Ascending aorta (tissue), 2 donors: ENCODE measurements around the gene BNC2. TPM values are rescaled to one million over a fixed set of nuclear protein-coding genes. Genes with fewer than 3 reads are reported as not detected.

Source experiments
- DNase-seq, 2 donors: peaks; one replicate each; pipeline ENCODE4 v3.0.0-alpha.2; 2019; ENCODE audit warnings: low spot score in 2 of 2
- H3K27ac ChIP-seq, 2 donors: fragments of 200-600 bp; sonication (generic); one replicate each; pipeline ENCODE4 v1.5.1; 2016 to 2017; ENCODE audit warnings: mild to moderate bottlenecking in 1 of 2
- H3K27me3 ChIP-seq: fragments of 200-600 bp; sonication (generic); one replicate; pipeline ENCODE4 v1.5.1; 2017
- H3K36me3 ChIP-seq, 2 donors: fragments of 200-600 bp; sonication (generic); one replicate each; pipeline ENCODE4 v1.5.1; 2016
- H3K4me1 ChIP-seq, 2 donors: fragments of 200-600 bp; sonication (generic); one replicate each; pipeline ENCODE4 v1.5.1; 2016 to 2017; ENCODE audit warnings: mild to moderate bottlenecking in 1 of 2
- H3K4me3 ChIP-seq, 2 donors: fragments of 200-600 bp; sonication (generic); one replicate each; pipeline ENCODE4 v1.5.1; 2016 to 2017; ENCODE audit warnings: mild to moderate bottlenecking in 1 of 2
- H3K9me3 ChIP-seq, 2 donors: fragments of 200-600 bp; sonication (generic); one replicate each; pipeline ENCODE4 v1.5.1; 2016
- intact Hi-C: fragments of 100-400 bp; cut with DNase I; formaldehyde crosslinking; loops from one replicate; pipeline ENCODE4 v1.15.1; 2023
- total RNA-seq: library from RNA; depleted of rRNA; stranded (reverse); fragments of >200 nt; gene quantifications from one replicate; pipeline ENCODE4 v1.1.0, GENCODE V29; 2016
- TF ChIP-seq, protein P1 (sequence below), 3 experiments: fragments of 200-600 bp in 2 of 3; fragments of 450-650 bp in 1 of 3; sonication (generic) in 2 of 3; IDR thresholded peaks; one replicate each; pipeline ENCODE4 v1.5.1; 2016 to 2019; ENCODE audit warnings: antibody characterized with exemption in 3 of 3, mild to moderate bottlenecking in 1 of 3, moderate library complexity in 1 of 3

The BNC2 gene
- total RNA-seq, 1 donor from 2014 or later = 25.5 TPM

DNA sequence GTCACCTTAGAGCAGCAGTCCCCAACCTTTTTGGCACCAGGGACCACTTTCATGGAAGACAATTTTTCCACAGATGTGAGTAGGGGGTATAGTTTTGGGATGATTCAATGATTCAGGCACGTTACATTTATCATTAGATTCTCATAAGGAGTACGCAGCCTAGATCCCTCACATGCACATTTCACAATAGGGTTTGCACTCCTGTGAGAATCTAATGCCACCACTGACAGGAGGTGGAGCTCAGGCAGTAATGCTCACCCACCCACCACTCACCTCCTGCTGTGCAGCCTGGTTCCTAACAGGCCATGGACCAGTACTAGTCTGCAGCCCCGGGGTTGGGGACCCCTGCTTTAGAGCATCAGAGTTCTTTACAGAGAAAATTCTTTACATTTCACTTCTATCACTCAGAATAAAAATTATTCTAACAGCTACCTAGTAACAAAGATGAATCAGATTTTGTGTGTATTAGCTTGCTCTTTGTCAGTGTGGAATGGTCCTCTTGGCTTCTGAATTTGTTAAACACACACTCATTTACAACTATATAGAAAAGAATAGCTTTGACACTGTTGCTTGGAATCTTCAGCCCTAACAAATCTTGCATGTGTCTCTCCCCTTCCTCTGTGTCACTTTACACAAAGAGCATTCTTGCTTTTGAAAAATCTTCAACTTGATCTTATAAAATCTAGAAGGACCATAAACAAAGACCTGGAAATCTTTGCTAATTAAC is 438.6 kb downstream of the BNC2 start:
- Histone ChIP-seq H3K4me3 (no peak overlapping the region), H3K27me3 (no peaks in the 10 kb centered on the region), H3K4me1 (no peaks in the 10 kb centered on the region), H3K36me3 (peaks cover 0 to 5% of the 10 kb centered on the region in 2 donors), H3K9me3 (no peaks in the 10 kb centered on the region), H3K27ac (no peak overlapping the region)
- TF ChIP-seq, protein P1, sequence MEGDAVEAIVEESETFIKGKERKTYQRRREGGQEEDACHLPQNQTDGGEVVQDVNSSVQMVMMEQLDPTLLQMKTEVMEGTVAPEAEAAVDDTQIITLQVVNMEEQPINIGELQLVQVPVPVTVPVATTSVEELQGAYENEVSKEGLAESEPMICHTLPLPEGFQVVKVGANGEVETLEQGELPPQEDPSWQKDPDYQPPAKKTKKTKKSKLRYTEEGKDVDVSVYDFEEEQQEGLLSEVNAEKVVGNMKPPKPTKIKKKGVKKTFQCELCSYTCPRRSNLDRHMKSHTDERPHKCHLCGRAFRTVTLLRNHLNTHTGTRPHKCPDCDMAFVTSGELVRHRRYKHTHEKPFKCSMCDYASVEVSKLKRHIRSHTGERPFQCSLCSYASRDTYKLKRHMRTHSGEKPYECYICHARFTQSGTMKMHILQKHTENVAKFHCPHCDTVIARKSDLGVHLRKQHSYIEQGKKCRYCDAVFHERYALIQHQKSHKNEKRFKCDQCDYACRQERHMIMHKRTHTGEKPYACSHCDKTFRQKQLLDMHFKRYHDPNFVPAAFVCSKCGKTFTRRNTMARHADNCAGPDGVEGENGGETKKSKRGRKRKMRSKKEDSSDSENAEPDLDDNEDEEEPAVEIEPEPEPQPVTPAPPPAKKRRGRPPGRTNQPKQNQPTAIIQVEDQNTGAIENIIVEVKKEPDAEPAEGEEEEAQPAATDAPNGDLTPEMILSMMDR (IDR thresholded peaks at IDR 0.05) = no peak
- DNase-seq = no peak
- intact Hi-C loops = no loop called here

DNA sequence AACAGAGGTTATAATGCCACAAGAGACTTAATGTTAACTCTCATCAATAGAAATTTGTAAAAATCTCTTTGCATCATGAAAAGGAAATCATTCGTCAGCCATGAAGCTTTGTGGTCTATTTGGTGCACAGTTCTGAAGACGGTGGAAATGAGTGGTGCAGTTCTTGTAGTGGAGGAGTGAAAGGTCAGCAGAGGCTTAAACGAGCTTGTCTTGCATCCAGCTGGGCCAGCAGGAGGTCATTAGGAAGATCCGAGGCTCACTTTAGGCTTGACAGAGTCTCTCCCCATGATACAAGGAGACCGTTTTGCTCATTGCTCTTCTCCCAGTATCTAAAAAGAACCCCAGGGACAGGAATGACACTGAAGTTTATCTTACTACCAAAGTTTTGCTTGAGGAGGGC is 440.8 kb downstream of the BNC2 start:
- DNase-seq = no peak
- H3K4me3 ChIP-seq = no peak overlapping the region
- H3K27me3 ChIP-seq = no peaks in the 10 kb centered on the region
- no peaks in the 10 kb centered on the region for H3K9me3 ChIP-seq
- no peaks in the 10 kb centered on the region for H3K4me1 ChIP-seq
- no peaks in the 10 kb centered on the region for H3K36me3 ChIP-seq
- TF ChIP-seq, protein P1 (IDR thresholded peaks at IDR 0.05) = no peak
- H3K27ac ChIP-seq = no peak overlapping the region
- intact Hi-C loops = no loop called here

DNA sequence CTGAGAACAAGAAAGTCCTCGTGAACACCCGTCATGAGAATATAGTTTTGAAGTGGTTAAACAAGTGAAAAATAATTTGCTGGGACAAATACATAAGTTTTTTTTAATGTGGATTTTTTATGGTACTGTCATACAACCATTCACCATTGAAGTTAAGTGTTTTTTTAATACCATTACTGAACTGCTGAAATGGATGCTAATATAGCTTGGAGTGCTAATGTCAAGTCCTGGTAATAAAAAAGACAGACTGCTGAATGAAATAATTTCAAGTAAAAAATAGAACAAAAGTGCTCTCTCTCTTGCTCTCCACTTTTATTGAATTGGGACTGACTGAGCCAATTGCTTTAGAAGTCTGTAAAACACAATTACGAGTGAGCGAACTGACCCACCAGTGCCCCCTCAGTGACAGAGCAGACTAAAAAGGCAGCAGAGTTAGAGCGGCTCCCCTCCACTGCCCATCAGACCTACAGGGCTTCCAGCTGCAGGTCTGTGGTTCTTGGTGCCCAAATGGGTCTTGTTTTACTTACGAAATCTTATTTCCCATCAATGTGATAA is 442.5 kb downstream of the BNC2 start:
- no peak for DNase-seq
- no peaks in the 10 kb centered on the region for H3K36me3 ChIP-seq
- H3K27me3 ChIP-seq = no peaks in the 10 kb centered on the region
- no peak overlapping the region for H3K4me3 ChIP-seq
- no peak overlapping the region for H3K27ac ChIP-seq
- H3K4me1 ChIP-seq = no peaks in the 10 kb centered on the region
- intact Hi-C loops = no loop called here
- H3K9me3 ChIP-seq = no peaks in the 10 kb centered on the region
- TF ChIP-seq, protein P1 (IDR thresholded peaks at IDR 0.05) = no peak

DNA sequence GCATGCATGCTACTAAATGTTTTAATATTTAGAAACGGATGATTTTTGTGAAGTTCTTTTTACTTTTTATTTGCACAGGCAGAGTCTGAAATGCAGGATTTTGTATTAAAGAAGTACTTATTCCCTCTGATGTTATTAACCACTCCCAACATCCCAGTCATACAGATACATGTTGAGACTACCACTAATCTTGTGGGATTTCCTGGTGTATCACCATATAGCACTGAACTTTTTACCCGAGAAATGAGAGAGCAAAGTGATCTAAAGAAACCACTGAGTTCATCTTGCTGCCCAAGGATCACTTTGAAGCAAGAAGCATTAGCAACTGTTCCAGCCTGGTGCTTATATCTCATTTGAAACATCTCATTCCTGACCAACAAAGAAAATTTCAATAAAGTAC is 443.8 kb downstream of the BNC2 start:
- Histone ChIP-seq H3K36me3 (no peaks in the 10 kb centered on the region), H3K27me3 (no peaks in the 10 kb centered on the region), H3K4me1 (no peaks in the 10 kb centered on the region), H3K4me3 (no peak overlapping the region), H3K27ac (no peak overlapping the region), H3K9me3 (no peaks in the 10 kb centered on the region)
- no peak for DNase-seq
- TF ChIP-seq, protein P1 (IDR thresholded peaks at IDR 0.05) = no peak
- intact Hi-C loops = no loop called here

DNA sequence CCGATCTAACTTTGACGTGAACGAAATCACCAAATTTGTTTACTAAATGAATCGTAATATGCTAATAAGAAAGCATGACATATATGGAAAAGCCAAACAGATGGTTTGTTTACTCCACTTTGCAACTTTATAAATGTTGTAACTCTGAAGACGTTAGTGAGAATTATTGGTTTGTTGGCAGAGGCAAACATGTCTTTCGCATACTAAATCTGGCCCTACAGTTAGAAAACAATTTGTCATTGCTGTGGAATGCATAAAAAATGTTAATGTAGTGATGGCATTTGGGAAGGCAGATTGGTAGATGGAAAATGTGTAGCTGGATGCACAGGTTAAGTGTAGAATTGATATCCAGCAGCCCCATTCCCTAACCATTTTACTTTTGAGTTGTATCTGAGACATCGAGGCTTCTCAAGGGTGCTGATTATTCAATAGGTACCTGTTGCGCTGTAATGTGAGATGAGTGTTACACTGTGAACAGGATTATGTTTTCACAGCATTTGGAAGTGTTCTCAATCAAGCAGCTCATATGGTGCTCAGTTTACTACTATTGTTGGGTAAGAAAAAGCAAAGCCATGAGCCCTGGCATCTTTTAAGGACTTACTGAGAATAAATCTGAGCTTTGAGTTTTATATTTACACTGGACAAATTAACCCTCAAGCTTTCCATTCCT is 444.8 kb downstream of the BNC2 start:
- Histone ChIP-seq H3K4me3 (no peak overlapping the region), H3K9me3 (no peaks in the 10 kb centered on the region), H3K36me3 (no peaks in the 10 kb centered on the region), H3K27me3 (no peaks in the 10 kb centered on the region), H3K4me1 (no peaks in the 10 kb centered on the region), H3K27ac (no peak overlapping the region)
- no peak for DNase-seq
- TF ChIP-seq, protein P1 (IDR thresholded peaks at IDR 0.05) = no peak
- intact Hi-C loops = no loop called here
